ENCODE data around the gene ECI1.

The ECI1 gene

GRCh38 chr16:2195322-2196161 lies 55.8 kb downstream of the ECI1 start:
- no peak for DNase-seq (ENCODE audit: low read depth)

DNA sequence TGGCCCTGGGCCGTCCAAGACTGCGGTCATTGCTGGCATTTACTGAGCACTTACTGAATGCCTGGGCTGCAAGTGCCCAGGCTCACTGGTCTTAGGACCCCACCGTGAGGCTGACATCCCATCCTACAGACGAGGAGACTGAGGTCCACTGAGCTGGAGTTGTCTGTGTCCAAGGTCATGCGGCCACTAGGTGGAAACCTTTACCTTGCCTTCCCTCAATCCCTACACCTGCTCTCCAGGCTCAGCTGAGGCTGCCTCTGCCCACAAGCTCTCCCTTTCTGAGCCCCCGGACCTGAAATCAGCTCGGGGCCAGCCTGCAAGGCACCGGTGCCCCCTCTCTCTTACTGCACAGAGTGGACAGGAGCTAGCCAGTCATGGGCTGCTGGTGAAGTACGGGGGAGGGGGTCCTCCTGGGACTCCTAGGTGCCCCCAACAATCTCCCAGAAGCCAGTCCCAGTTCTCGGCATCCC lies 56.5 kb downstream of the ECI1 start:
- DNase-seq (ENCODE audit: low read depth) = no peak

DNA sequence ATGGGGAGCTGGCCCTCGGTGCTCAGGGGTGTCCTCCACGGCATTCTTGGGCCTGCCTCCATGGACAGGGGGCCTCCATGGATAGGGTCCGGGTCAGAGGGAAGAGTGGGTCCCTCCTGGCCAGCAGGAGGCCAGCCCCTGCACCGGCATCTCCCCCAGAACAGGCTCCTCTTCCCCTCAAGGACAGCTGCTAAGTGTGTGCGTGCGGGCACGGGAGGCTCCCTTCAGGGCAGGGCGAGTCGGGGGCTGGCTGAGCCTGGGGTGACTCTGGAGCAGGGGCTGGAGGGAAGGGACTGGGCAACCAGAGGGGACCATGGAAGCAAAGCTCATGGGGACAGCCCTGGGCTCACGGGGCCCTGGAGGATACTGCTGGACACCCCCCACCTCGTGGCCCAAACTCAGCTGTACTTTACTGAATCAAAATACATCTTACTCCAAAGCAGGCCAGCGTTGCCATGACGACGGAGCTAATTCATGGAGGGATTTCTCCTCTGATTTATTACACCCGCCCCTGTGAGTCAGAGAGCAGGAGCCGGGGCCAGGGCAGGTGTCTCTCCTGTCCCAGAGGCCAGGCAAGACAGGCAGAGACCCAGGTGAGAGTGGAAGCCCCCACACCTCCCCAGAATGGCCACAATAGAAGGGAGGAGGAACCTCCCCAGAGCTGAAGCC lies 57.1 kb downstream of the ECI1 start:
- DNase-seq (ENCODE audit: low read depth) = no peak

DNA sequence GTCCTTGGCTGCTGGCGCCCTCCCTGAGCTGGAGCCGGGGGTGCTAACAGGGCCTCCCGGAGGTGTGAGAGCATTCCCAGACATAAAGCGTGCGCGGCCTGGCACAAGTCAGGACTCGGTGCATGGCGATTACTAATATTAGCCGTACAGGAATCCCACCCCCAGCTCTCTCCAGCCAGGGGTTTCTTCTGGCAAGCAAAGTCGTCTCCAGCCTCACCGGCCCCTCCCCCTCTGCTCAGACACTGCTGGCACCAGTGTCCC lies 60.0 kb downstream of the ECI1 start:
- DNase-seq (ENCODE audit: low read depth) = no peak

DNA sequence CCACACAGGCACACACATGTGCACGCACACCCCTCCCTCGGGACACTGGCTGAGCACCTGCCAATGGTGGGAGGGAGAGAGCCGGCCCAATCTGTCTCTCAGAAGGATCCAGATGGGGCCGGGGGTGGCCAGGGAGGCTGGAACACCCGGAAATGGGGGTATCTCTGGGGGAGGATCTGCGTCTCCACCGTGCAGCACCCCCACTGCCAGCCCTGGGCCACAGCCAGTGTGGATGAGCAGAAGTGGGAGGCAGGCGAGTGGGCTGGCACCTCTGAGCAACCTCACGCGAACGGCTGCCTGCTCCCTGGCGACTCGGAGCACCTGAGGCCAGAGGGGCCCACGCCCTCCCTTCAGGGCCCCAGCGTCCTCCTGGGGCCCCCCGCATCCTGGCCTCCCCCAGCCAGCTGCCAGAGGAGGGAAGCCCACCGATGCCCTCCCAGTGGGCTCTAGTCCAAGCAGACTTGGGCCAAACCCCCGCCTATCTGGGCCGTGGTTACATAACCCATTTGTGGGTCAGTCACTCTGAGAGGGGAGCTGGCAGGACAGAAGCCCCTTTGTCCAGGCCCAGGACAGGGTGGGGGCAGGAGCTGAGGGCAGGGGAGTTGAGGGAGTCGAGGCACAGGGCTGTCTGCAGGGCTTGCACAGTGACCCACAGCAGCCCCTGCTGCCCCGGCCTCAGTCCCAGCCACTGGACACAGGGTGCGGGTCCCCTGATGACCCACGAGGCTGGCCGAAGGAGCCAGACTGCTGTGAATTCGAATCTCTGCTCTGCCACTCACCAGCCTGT lies 60.5 kb downstream of the ECI1 start:
- no peak for DNase-seq (ENCODE audit: low read depth)

DNA sequence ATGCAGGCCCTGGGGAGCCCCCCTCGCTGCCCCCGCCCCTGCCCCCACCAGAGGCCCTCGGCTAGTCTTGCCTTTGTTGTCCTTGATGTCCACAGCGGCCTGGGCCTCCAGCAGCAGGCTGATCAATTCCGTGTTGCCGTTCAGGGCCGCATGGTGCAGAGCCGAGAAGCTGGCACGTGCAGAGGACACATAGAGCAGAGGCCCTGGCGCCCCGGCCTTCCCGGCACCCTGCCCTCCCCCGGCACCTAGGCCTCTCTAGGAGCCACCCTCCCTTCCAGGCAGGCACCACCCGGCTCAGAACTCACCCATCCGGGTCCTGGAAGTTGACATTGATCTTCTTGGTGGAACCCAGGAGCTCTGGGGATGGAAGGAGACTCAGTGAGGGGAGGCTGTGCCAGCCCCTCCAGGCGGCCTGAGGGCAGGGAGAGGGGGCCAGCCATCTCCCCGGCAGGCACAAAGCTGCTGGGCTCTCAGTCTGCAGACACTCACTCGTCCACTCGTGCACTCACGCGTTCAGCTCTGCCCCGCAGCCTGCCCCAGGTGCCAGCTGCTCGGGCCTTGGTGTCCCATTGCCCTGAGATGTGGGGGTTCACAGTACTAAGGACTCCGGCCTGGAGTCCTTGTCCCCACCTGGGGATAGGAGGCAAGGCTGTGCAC lies 61.3 kb downstream of the ECI1 start:
- no peak for DNase-seq (ENCODE audit: low read depth)

All from fibroblast of gingiva (primary cell).